MCF 10A (cell line): ENCODE results near the gene PRX. TPM values are rescaled to one million over a fixed set of nuclear protein-coding genes. Genes with fewer than 3 reads are reported as not detected.

Source experiments
- BruUV-seq: library from RNA; stranded (reverse); fragments of 400-500 nt; replicated peaks from 2 replicates; lab custom pipeline; 2021; lab: Mats Ljungman, UMichigan
- CTCF ChIA-PET: fragments of 300-600 bp; sonication (Branson Sonifier 250); formaldehyde crosslinking; extraction: SDS; loops from one replicate; lab custom pipeline; 2021; ENCODE audit warnings: antibody characterized with exemption, inconsistent platforms; lab: Yijun Ruan, JAX
- POLR2A ChIA-PET: fragments of 300-600, 350-650 bp; sonication (Branson Sonifier 250); formaldehyde crosslinking; extraction: SDS; loops from one replicate; lab custom pipeline; 2020; ENCODE audit warnings: antibody characterized with exemption, inconsistent platforms; lab: Yijun Ruan, JAX
- DNase-seq: peaks from one replicate; pipeline ENCODE4 v3.0.0-alpha.2; 2018; ENCODE audit not compliant: unreplicated experiment
- H3K27ac Mint-ChIP-seq: one replicate; pipeline ENCODE4 v1.8.0; 2022; ENCODE audit warnings: mild to moderate bottlenecking, low read depth, mixed read lengths; ENCODE audit not compliant: unreplicated experiment
- H3K27me3 Mint-ChIP-seq: one replicate; pipeline ENCODE4 v1.8.0; 2022; ENCODE audit warnings: mixed read lengths; ENCODE audit not compliant: insufficient read depth, unreplicated experiment
- H3K36me3 Mint-ChIP-seq: one replicate; pipeline ENCODE4 v1.8.0; 2022; ENCODE audit warnings: mild to moderate bottlenecking, moderate library complexity, mixed read lengths; ENCODE audit not compliant: insufficient read depth, unreplicated experiment
- H3K4me1 Mint-ChIP-seq: one replicate; pipeline ENCODE4 v1.8.0; 2022; ENCODE audit warnings: mixed read lengths; ENCODE audit not compliant: insufficient read depth, unreplicated experiment
- H3K4me3 Mint-ChIP-seq: one replicate; pipeline ENCODE4 v1.8.0; 2022; ENCODE audit warnings: mild to moderate bottlenecking, moderate library complexity, mixed read lengths; ENCODE audit not compliant: unreplicated experiment
- H3K9me3 Mint-ChIP-seq: one replicate; pipeline ENCODE4 v1.8.0; 2022; ENCODE audit warnings: mixed read lengths; ENCODE audit not compliant: unreplicated experiment
- intact Hi-C: fragments of 100-400 bp; cut with micrococcal nuclease; formaldehyde crosslinking; loops from 2 replicates; pipeline ENCODE4 v1.14.1; 2022
- total RNA-seq: library from RNA; stranded (reverse); gene quantifications from 2 replicates; pipeline ENCODE4 v1.2.3, GENCODE V29; 2022
- TF ChIP-seq, protein P1 (sequence below): fragments of 200-600 bp; IDR thresholded peaks from one replicate; pipeline ENCODE4 v1.8.0; 2022; ENCODE audit warnings: antibody characterized with exemption, mild to moderate bottlenecking; ENCODE audit not compliant: unreplicated experiment

PRX gene
- total RNA-seq, 1 experiment from 2014 or later: 2.4 TPM

DNA sequence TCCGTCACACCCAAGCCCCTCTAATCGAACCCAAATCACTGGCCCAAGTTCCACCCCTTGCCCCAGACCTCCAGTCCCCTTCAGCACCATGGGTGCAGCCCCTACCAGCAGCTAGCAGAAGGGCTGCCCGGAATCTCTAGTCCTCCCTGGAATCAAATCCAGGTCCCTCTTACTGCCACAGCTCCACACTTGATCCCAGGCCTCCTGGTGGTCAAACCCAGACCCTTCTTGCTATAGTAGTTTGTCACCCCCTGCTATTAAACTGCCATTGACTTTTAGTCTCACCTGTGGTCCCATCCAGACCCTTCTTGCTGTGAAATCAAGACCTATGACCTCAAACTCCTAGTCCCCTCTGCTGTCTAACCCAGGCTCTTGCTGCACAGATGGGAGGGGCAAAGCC lies 31.9 kb downstream of the PRX start:
- Mint-ChIP-seq H3K27ac (no peak overlapping the region), H3K4me3 (no peak overlapping the region), H3K9me3 (no peaks in the 10 kb centered on the region), H3K27me3 (peaks cover 14% of the 10 kb centered on the region), H3K36me3 (peaks cover 6% of the 10 kb centered on the region), H3K4me1 (no peaks in the 10 kb centered on the region)
- POLR2A ChIA-PET: no interaction called here
- intact Hi-C loops: no loop called here
- no peak for DNase-seq
- TF ChIP-seq, protein P1, sequence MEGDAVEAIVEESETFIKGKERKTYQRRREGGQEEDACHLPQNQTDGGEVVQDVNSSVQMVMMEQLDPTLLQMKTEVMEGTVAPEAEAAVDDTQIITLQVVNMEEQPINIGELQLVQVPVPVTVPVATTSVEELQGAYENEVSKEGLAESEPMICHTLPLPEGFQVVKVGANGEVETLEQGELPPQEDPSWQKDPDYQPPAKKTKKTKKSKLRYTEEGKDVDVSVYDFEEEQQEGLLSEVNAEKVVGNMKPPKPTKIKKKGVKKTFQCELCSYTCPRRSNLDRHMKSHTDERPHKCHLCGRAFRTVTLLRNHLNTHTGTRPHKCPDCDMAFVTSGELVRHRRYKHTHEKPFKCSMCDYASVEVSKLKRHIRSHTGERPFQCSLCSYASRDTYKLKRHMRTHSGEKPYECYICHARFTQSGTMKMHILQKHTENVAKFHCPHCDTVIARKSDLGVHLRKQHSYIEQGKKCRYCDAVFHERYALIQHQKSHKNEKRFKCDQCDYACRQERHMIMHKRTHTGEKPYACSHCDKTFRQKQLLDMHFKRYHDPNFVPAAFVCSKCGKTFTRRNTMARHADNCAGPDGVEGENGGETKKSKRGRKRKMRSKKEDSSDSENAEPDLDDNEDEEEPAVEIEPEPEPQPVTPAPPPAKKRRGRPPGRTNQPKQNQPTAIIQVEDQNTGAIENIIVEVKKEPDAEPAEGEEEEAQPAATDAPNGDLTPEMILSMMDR: no peak
- no TSS peak for BruUV-seq
- CTCF ChIA-PET: interaction anchor here (0.6 to 1.1 kb wide), 2 partner anchors 76 to 84 kb away, joined by 3 to 8 read pairs; no protein-coding TSS in a partner anchor

- TF ChIP-seq, protein P1: no peak
- H3K4me1 Mint-ChIP-seq: no peaks in the 10 kb centered on the region
- no peak overlapping the region for H3K4me3 Mint-ChIP-seq
- H3K27me3 Mint-ChIP-seq: peaks cover 10% of the 10 kb centered on the region
- ChIA-PET CTCF (interaction anchor here (0.6 to 1.1 kb wide), 2 partner anchors 75 to 83 kb away, joined by 3 to 8 read pairs; no protein-coding TSS in a partner anchor), POLR2A (no interaction called here)
- peaks cover 7% of the 10 kb centered on the region for H3K36me3 Mint-ChIP-seq
- no peaks in the 10 kb centered on the region for H3K9me3 Mint-ChIP-seq
- intact Hi-C loops: no loop called here
- DNase-seq: no peak
- BruUV-seq: no TSS peak
- no peak overlapping the region for H3K27ac Mint-ChIP-seq
Measured at GRCh38 chr19:40380199-40381037, 32.8 kb downstream of the PRX start.

GRCh38 chr19:40379446-40380198 lies 33.6 kb downstream of the PRX start:
- ChIA-PET POLR2A (interaction anchor here (0.6 to 0.8 kb wide), 2 partner anchors 17 to 66 kb away, joined by 3 read pairs; no protein-coding TSS in a partner anchor), CTCF (interaction anchor here (0.6 to 1.1 kb wide), 2 partner anchors 29 to 74 kb away, joined by 3 read pairs; no protein-coding TSS in a partner anchor)
- no peak for DNase-seq
- H3K36me3 Mint-ChIP-seq: peaks cover 15% of the 10 kb centered on the region
- no peak overlapping the region for H3K4me3 Mint-ChIP-seq
- peaks cover 2% of the 10 kb centered on the region for H3K27me3 Mint-ChIP-seq
- H3K9me3 Mint-ChIP-seq: no peaks in the 10 kb centered on the region
- TF ChIP-seq, protein P1: no peak
- BruUV-seq: no TSS peak
- no peak overlapping the region for H3K27ac Mint-ChIP-seq
- intact Hi-C loops: no loop called here
- no peaks in the 10 kb centered on the region for H3K4me1 Mint-ChIP-seq

DNA sequence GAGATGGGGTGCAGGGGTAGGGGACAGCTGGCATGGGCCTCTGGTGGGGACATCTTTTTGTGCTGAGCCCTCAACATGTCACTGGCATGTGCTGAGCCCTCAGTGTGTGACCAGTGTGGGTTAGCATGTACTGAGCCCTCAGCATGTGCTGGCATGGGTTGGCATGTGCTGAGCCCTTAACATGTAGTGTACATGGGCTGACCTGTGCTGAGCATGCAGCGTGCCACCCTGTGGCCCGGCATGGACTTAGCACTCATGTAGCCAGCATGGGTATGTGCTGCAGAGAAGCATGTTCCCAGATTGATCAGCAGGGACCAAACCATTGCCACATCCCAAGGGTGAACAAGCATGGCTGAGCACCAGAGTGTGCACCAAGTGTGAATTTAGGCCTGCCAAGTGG lies 34.7 kb downstream of the PRX start:
- TF ChIP-seq, protein P1: no peak
- CTCF ChIA-PET: no interaction called here
- intact Hi-C loops: no loop called here
- BruUV-seq: no TSS peak
- POLR2A ChIA-PET: no interaction called here
- Mint-ChIP-seq H3K27ac (no peak overlapping the region), H3K4me3 (no peak overlapping the region), H3K27me3 (no peaks in the 10 kb centered on the region), H3K4me1 (no peaks in the 10 kb centered on the region), H3K9me3 (no peaks in the 10 kb centered on the region), H3K36me3 (peaks cover 24% of the 10 kb centered on the region)
- no peak for DNase-seq
